Activated T-cell treated with anti-CD3 and anti-CD28 coated beads for 1 hour (primary cell): ENCODE data around the gene JMY.

Experiments used
- DNase-seq: peaks from one replicate; pipeline ENCODE4 v3.0.0-alpha.2; 2020; ENCODE audit warnings: low read depth

Gene JMY

DNA sequence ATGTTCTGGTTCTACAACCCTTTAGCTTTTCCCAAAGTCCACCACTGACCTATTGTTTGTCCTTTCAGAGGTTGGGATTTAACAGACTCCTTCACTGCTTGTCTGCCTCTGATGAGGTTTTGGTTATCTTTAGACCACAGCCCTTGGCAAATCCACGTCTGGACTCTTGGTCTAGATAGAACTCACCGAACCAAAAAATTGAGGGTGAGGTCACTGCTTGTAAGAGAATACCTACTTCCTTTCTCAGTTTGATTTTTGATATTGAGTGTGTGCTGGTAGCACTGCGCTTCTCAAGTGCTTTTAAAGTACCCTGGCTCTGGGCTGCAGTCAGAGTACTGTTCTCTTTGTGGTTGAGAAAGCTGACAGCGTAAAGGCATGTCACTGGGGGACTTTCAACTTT, 61.7 kb downstream of the JMY start:
- no peak for DNase-seq

DNA sequence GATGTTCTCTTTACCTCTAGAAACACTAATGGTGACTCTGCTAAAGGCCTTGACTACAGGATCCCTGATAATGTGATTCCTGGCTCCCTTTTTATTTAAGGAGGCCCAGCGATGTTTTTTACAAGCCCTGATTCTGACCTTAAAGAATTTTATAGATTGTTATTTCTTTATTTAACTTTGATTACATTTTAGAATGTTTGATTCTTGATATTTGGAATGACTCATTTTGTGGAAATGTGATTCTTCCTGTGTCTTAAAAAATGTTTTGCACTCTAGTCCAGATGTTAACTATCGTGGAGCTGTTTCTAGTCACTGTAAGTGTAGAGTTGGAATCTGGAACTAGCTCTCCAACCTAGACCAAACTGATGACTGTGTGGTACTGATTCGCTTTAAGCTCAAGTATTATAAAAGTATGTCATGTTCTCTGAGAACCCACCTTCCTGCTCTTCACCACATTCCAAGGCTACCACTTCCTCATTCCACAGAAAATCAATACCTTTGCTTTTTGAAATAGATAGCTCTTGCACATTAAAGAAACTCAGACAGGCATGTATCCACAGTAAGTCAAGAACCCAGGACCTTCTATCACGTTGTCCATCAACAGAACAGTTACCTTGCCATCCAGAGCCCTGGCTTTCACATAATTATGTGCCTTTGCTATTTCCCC, 65.2 kb downstream of the JMY start:
- DNase-seq: no peak

- no peak for DNase-seq
Measured at GRCh38 chr5:79302454-79302853, 66.5 kb downstream of the JMY start.

GRCh38 chr5:79305706-79306105, 69.8 kb downstream of the JMY start:
- no peak for DNase-seq

DNA sequence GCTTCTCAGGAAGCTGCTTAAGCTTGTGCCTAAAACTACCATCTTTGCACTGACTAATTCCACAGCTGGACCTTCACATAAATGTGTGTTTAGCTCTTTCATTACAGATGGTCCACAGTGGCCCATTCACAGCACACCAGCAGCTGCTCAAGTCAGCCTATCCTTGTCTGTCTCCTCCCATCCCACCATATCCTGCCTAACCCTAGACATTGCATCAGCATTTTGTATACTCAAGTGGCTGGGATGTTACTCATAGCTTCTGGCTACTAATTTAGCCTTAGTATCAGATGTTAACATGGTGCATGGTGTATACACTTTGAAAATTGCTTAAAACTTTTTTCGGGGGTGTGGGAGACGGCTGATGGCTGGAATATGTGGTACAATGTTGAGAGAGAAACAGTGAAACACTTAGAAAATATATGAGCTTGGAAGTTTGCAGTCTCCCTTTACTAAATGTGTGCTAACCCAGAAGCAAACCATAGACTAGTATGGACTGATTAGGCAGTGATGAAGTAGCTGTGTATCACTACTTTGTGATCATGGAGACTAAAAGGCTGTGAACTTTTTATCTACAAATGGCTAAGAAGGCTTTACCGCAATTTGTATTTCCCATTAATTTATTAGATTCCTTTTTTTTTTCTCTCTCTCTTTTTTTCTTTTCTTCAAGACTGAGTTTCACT, 83.1 kb downstream of the JMY start:
- no peak for DNase-seq

GRCh38 chr5:79329453-79329852, 93.5 kb downstream of the JMY start:
- DNase-seq: no peak

DNA sequence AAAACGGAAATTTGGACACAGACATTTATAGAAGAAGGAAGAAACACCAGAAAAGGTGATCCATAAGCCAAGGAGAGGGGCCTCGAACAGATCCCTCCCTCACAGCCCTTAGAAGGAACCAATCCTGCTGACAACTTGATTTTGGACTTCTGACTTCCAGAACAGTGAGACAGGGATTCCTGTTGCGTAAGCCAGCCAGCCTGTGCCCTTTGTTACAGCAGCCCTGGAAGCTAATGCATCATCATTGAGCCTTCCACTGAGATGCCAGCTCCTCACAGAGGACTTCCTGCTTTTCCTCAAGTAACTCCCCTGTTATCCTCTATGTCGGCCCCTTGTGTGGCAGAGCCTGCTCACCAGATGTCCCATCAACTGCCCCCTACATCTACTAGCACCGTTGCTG, 94.1 kb downstream of the JMY start:
- no peak for DNase-seq

DNA sequence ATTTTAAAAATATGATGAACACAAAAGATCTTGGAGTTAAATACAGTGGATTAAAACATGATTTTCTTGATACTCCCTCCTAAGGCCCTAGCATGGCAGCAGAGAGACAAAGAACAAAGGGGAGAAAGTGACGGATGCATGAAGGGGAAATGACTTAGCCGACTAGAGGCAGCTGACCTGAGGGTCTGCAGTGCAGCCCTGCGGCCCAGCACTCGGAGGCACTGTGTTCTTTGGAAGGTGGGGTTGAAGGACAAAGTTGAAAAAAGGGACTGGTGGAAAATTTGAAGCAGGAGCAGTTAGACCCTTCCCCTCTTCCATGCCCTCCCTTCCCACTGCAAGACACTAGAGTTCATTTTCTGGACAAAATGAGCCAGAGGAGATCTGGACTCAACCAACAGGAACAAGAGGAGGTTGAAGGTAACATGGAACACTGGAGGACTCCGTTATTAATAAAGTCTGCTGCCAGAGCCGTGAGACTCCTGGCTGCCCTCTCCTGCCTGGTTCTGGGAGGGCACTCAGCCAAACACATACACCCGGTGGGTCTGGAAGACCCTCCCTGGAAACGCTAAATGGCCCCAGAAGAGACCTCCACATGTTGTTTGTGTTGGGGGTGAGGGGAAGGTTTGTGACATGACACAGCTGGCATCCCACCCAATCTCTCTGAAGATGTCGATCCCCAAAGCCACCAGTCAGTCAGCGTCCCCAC, 98.1 kb downstream of the JMY start:
- no peak for DNase-seq

DNA sequence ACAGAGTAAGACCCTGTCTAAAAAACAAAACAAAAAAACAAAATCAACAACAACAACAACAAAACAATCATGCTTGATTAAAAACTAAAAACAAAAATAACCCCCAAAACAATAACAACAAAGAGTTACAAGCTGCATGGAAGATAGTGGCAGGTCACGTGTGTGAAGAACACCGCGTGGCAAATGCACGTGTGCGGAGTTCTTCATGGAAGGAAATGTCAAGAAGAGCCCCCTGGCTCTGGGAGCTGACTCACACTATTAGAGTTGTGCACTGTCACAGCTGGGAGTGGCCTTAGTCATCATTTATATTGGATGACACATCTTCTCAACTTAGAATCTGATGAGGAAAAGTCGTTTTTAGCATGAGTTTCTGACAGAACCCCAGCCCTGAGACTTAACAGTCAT, 110.5 kb downstream of the JMY start:
- no peak for DNase-seq

DNA sequence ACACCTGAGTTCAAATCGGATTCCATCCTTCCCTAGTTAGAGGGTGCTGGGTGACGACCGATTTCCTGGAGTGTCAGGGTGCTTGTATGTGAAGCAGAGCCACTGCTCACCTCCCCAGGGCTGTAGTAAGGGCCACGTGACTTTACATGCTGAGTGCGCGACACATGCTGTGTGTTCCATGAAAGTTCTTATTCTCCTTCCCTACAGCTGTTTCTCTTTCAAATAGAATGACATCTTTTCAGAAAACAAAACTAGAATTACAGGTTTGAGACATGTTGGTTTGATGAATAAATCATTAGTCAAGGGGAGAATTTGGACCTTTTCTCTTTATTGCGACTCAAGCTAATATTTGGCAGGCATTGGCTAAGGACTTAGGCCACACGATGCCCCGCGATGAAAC, 113.1 kb downstream of the JMY start:
- DNase-seq: no peak

- DNase-seq: no peak
Measured at GRCh38 chr5:79349881-79350280, 114.0 kb downstream of the JMY start.

GRCh38 chr5:79357398-79357797, 121.5 kb downstream of the JMY start:
- no peak for DNase-seq
